PC-9 (cell line): ENCODE results near the gene ESPNL.

Experiments
- EZH2 ChIP-seq: fragments of 200-600 bp; sonication (generic); IDR thresholded peaks from 2 replicates; pipeline ENCODE4 v1.8.0; 2017; ENCODE audit warnings: antibody characterized with exemption, low read depth
- TF ChIP-seq, protein P1 (sequence below): fragments of 200-600 bp; sonication (generic); conservative IDR thresholded peaks from 2 replicates; pipeline ENCODE4 v1.6.1; 2017; ENCODE audit warnings: mixed run types, antibody characterized with exemption, mild to moderate bottlenecking, moderate library complexity

- TF ChIP-seq, protein P1, sequence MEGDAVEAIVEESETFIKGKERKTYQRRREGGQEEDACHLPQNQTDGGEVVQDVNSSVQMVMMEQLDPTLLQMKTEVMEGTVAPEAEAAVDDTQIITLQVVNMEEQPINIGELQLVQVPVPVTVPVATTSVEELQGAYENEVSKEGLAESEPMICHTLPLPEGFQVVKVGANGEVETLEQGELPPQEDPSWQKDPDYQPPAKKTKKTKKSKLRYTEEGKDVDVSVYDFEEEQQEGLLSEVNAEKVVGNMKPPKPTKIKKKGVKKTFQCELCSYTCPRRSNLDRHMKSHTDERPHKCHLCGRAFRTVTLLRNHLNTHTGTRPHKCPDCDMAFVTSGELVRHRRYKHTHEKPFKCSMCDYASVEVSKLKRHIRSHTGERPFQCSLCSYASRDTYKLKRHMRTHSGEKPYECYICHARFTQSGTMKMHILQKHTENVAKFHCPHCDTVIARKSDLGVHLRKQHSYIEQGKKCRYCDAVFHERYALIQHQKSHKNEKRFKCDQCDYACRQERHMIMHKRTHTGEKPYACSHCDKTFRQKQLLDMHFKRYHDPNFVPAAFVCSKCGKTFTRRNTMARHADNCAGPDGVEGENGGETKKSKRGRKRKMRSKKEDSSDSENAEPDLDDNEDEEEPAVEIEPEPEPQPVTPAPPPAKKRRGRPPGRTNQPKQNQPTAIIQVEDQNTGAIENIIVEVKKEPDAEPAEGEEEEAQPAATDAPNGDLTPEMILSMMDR = no peak
- no peak for TF ChIP-seq EZH2
These were observed 37.7 kb downstream of the ESPNL start for GRCh38 chr2:238137885-238138284.
